ENCODE results near the gene OPN1MW. TPM values are rescaled to one million over a fixed set of nuclear protein-coding genes. Genes with fewer than 3 reads are reported as not detected.
"Not testable (repeated sequence)": the region's sequence is repeated elsewhere in the genome, so short reads cannot be mapped to it uniquely, and the experiment has no call there.

The OPN1MW gene
- total and polyA plus RNA-seq, 2 of the 4 experiments (the other 2 are of a cell fraction): not detected

DNA sequence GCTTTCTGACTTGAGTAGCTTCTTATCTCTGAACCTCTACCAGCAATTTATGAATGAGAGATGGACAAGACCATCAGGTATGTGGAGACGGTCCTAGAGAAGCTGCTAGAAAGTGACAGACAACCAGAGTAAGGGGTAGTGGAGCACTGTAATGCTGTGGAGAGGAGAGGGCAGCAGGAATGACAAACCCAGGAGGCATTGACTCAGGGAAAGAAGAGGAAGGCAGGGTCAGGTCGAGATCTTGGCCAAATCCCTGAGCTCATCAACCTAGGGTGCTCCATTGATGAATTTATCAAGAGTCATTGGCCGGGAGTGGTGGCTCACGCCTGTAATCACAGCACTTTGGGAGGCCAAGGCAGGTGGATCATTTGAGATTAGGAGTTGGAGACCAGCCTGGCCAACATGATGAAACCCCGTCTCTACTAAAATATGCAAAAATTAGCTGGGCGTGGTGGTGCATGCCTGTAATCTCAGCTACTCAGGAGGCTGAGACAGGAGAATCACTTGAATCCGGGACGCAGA lies 57.6 kb downstream of the OPN1MW start:
- intact Hi-C loops (cut with micrococcal nuclease); H3K79me1 ChIP-seq (ENCODE audit: low read depth in 1 of 2, low read length in 2 of 2); H3K9ac ChIP-seq (ENCODE audit: low read depth, low read length); H4K20me1 ChIP-seq (ENCODE audit: insufficient read depth, low read length); H3K23ac ChIP-seq (ENCODE audit: low read depth, low read length); H3K4me1 ChIP-seq (ENCODE audit: control insufficient read depth, insufficient read depth, low read length); H3K18ac ChIP-seq (ENCODE audit: low read depth, low read length); H3K9me1 ChIP-seq (ENCODE audit: insufficient read depth, low read length); H2BK20ac ChIP-seq (ENCODE audit: low read depth, low read length); dilution Hi-C loops (cut with HindIII; ENCODE audit: low sequenced_read_pairs, unreplicated experiment); H3K4me2 ChIP-seq (ENCODE audit: low read depth, low read length); H4K5ac ChIP-seq (ENCODE audit: low read depth, low read length); H4K91ac ChIP-seq (ENCODE audit: insufficient read depth, low read depth, low read length); H3K36me3 ChIP-seq (ENCODE audit: control insufficient read depth, insufficient read depth, low read length); ATAC-seq (ENCODE audit: low read depth); H2BK15ac ChIP-seq (ENCODE audit: low read depth, low read length); H2BK5ac ChIP-seq (ENCODE audit: low read depth, low read length, poor library complexity, severe bottlenecking); H2AK5ac ChIP-seq (ENCODE audit: low read depth, low read length); H3K9me3 ChIP-seq (ENCODE audit: control insufficient read depth, insufficient read depth, low read length); CTCF ChIA-PET; BruUV-seq (replicated peaks); H4K8ac ChIP-seq (ENCODE audit: low read depth in 2 of 2, low read length in 2 of 2); DNase-seq; H3K56ac ChIP-seq (ENCODE audit: extremely low read depth, insufficient read depth, low read length); H2AK9ac ChIP-seq (replicated peaks; ENCODE audit: low read depth, low read length, poor library complexity); H3K14ac ChIP-seq (replicated peaks; ENCODE audit: low read depth, low read length); H3K27ac ChIP-seq (ENCODE audit: insufficient read depth, low read length); H3K4ac ChIP-seq (ENCODE audit: low read depth, low read length); H2AFZ ChIP-seq (replicated peaks; ENCODE audit: low read length, poor library complexity); H3K27me3 ChIP-seq (ENCODE audit: control insufficient read depth, insufficient read depth, low read length); H3K4me3 ChIP-seq (ENCODE audit: insufficient read depth, low read depth, low read length); in situ Hi-C loops (cut with MboI; ENCODE audit: low sequenced_read_pairs); H2BK120ac ChIP-seq (ENCODE audit: low read depth, low read length): not testable (repeated sequence)
- POLR2A ChIA-PET (ENCODE audit: unreplicated experiment): interaction anchor here (0.7 kb wide), 1 partner anchor 146 kb away, joined by 8 read pairs; no protein-coding TSS in a partner anchor
- WGBS, 2 experiments (ENCODE audit: extremely low coverage in 2 of 2, insufficient read length in 1 of 2): 44% methylated on average over 3 of the region's 8 CpGs; no CpG with 5 or more reads in 1 of the 2 experiments

Other genes starting within 250 kb of the OPN1MW start
- 98.6 and 118 TPM in 2 replicates for gene NAA10, start 247.6 kb upstream of the OPN1MW start, total RNA-seq (2012; rRNA removed)
- 150 and 172 TPM in 2 replicates for gene NAA10, start 247.6 kb upstream of the OPN1MW start, polyA plus RNA-seq (2012; rRNA removed)
- 0.18 TPM in 1 of 2 replicates, not detected in the other for gene RENBP, start 238.0 kb upstream of the OPN1MW start, total RNA-seq (2012; rRNA removed)
- 0.10 and 0.15 TPM in 2 replicates for gene RENBP, start 238.0 kb upstream of the OPN1MW start, polyA plus RNA-seq (2012; rRNA removed)
- 3.2 and 4.4 TPM in 2 replicates for gene HCFC1, start 210.8 kb upstream of the OPN1MW start, total RNA-seq (2012; rRNA removed)
- gene HCFC1, start 210.8 kb upstream of the OPN1MW start, polyA plus RNA-seq (2012; rRNA removed): 17.6 and 19.0 TPM in 2 replicates
- 2.8 and 3.4 TPM in 2 replicates for gene TMEM187, start 209.8 kb upstream of the OPN1MW start, total RNA-seq (2012; rRNA removed)
- gene TMEM187, start 209.8 kb upstream of the OPN1MW start, polyA plus RNA-seq (2012; rRNA removed): 6.2 and 6.3 TPM in 2 replicates
- 31.9 and 33.3 TPM in 2 replicates for gene IRAK1, start 162.7 kb upstream of the OPN1MW start, total RNA-seq (2012; rRNA removed)
- gene IRAK1, start 162.7 kb upstream of the OPN1MW start, polyA plus RNA-seq (2012; rRNA removed): 50.2 and 61.9 TPM in 2 replicates
- 8.4 and 10.8 TPM in 2 replicates for gene MECP2, start 84.9 kb upstream of the OPN1MW start, total RNA-seq (2012; rRNA removed)
- gene MECP2, start 84.9 kb upstream of the OPN1MW start, polyA plus RNA-seq (2012; rRNA removed): 9.7 and 10.1 TPM in 2 replicates
- not detected in 2 replicates for gene OPN1LW, start 38.4 kb upstream of the OPN1MW start, total RNA-seq (2012; rRNA removed)
- gene OPN1LW, start 38.4 kb upstream of the OPN1MW start, polyA plus RNA-seq (2012; rRNA removed): not detected in 2 replicates
- gene OPN1MW2, start 37.2 kb downstream of the OPN1MW start, total RNA-seq (2012; rRNA removed): not detected in 2 replicates
- gene OPN1MW2, start 37.2 kb downstream of the OPN1MW start, polyA plus RNA-seq (2012; rRNA removed): not detected in 2 replicates
- gene OPN1MW3, start 75.0 kb downstream of the OPN1MW start, total RNA-seq (2012; rRNA removed): not detected in 2 replicates
- gene OPN1MW3, start 75.0 kb downstream of the OPN1MW start, polyA plus RNA-seq (2012; rRNA removed): not detected in 2 replicates
- gene TEX28, start 112.5 kb downstream of the OPN1MW start, total RNA-seq (2012; rRNA removed): not detected in 2 replicates
- not detected in 2 replicates for gene TEX28, start 112.5 kb downstream of the OPN1MW start, polyA plus RNA-seq (2012; rRNA removed)
- not detected in 2 replicates for gene TKTL1, start 113.2 kb downstream of the OPN1MW start, total RNA-seq (2012; rRNA removed)
- not detected in 2 replicates for gene TKTL1, start 113.2 kb downstream of the OPN1MW start, polyA plus RNA-seq (2012; rRNA removed)
- 1,356 and 1,443 TPM in 2 replicates for gene FLNA, start 192.0 kb downstream of the OPN1MW start, total RNA-seq (2012; rRNA removed)
- gene FLNA, start 192.0 kb downstream of the OPN1MW start, polyA plus RNA-seq (2012; rRNA removed): 1,357 and 1,435 TPM in 2 replicates
- 9.9 and 11.4 TPM in 2 replicates for gene EMD, start 196.7 kb downstream of the OPN1MW start, total RNA-seq (2012; rRNA removed)
- gene EMD, start 196.7 kb downstream of the OPN1MW start, polyA plus RNA-seq (2012; rRNA removed): 68.8 and 80.6 TPM in 2 replicates
- 1,582 and 1,900 TPM in 2 replicates for gene RPL10, start 215.8 kb downstream of the OPN1MW start, total RNA-seq (2012; rRNA removed)
- gene RPL10, start 215.8 kb downstream of the OPN1MW start, polyA plus RNA-seq (2012; rRNA removed): 4,696 and 7,467 TPM in 2 replicates
- 42.5 and 51.4 TPM in 2 replicates for gene DNASE1L1, start 226.7 kb downstream of the OPN1MW start, total RNA-seq (2012; rRNA removed)
- gene DNASE1L1, start 226.7 kb downstream of the OPN1MW start, polyA plus RNA-seq (2012; rRNA removed): 54.7 and 55.5 TPM in 2 replicates
- 4.4 and 4.8 TPM in 2 replicates for gene TAFAZZIN, start 228.9 kb downstream of the OPN1MW start, total RNA-seq (2012; rRNA removed)
- gene TAFAZZIN, start 228.9 kb downstream of the OPN1MW start, polyA plus RNA-seq (2012; rRNA removed): 24.4 and 26.6 TPM in 2 replicates
- 13.8 and 13.9 TPM in 2 replicates for gene ATP6AP1, start 246.1 kb downstream of the OPN1MW start, total RNA-seq (2012; rRNA removed)
- gene ATP6AP1, start 246.1 kb downstream of the OPN1MW start, polyA plus RNA-seq (2012; rRNA removed): 96.7 and 98.4 TPM in 2 replicates

Data from IMR-90 (cell line).